Mononuclear cell (primary cell): ENCODE measurements around the gene LAMA3. TPM values are rescaled to one million over a fixed set of nuclear protein-coding genes. Genes with fewer than 3 reads are reported as not detected.

Experiments used
- H3K27me3 ChIP-seq: 2 replicates; pipeline ENCODE4 v1.6.0; 2011; ENCODE audit warnings: low read length, control low read depth; ENCODE audit not compliant: insufficient read depth
- H3K4me1 ChIP-seq: 2 replicates; pipeline ENCODE4 v1.5.1; 2011; ENCODE audit warnings: mild to moderate bottlenecking, low read length, control low read depth; ENCODE audit not compliant: insufficient read depth
- H3K4me3 ChIP-seq: 2 replicates; pipeline ENCODE4 v1.5.1; 2011; ENCODE audit warnings: mild to moderate bottlenecking, low read length, moderate library complexity
- H3K9me3 ChIP-seq: 2 replicates; pipeline ENCODE4 v1.5.1; 2011; ENCODE audit warnings: low read depth, mild to moderate bottlenecking, control low read depth, low read length
- total RNA-seq: library from RNA; depleted of rRNA; stranded (reverse); fragments of >200 nt; gene quantifications from one replicate; pipeline ENCODE4 v1.2.3, GENCODE V29; 2012

The LAMA3 gene
- total RNA-seq, 1 donor, result under 0.01 TPM

GRCh38 chr18:23838233-23838632 is 149.0 kb downstream of the LAMA3 start:
- Histone ChIP-seq H3K4me3 (no peak overlapping the region), H3K9me3 (no peaks in the 10 kb centered on the region), H3K4me1 (peaks cover 7% of the 10 kb centered on the region), H3K27me3 (no peaks in the 10 kb centered on the region)

- no peaks in the 10 kb centered on the region for H3K27me3 ChIP-seq
These were observed 149.6 kb downstream of the LAMA3 start for GRCh38 chr18:23838801-23839366.

GRCh38 chr18:23842305-23842704 is 153.1 kb downstream of the LAMA3 start:
- no peaks in the 10 kb centered on the region for H3K9me3 ChIP-seq
- H3K4me1 ChIP-seq, result peaks cover 7% of the 10 kb centered on the region

More at GRCh38 chr18:23838801-23839366, 149.6 kb downstream of the LAMA3 start:
- Histone ChIP-seq H3K4me3 (no peak overlapping the region), H3K9me3 (no peaks in the 10 kb centered on the region), H3K4me1 (peaks cover 7% of the 10 kb centered on the region)

GRCh38 chr18:23844991-23845680 is 155.9 kb downstream of the LAMA3 start:
- no peaks in the 10 kb centered on the region for H3K27me3 ChIP-seq
- H3K4me1 ChIP-seq, result no peaks in the 10 kb centered on the region
- no peaks in the 10 kb centered on the region for H3K9me3 ChIP-seq
- H3K4me3 ChIP-seq, result no peak overlapping the region

More at GRCh38 chr18:23842305-23842704, 153.1 kb downstream of the LAMA3 start:
- Histone ChIP-seq H3K4me3 (no peak overlapping the region), H3K27me3 (no peaks in the 10 kb centered on the region)

GRCh38 chr18:23845988-23846630 is 156.9 kb downstream of the LAMA3 start:
- H3K4me3 ChIP-seq, result no peak overlapping the region

GRCh38 chr18:23847321-23847986 is 158.2 kb downstream of the LAMA3 start:
- Histone ChIP-seq H3K4me1 (no peaks in the 10 kb centered on the region), H3K9me3 (no peaks in the 10 kb centered on the region), H3K4me3 (no peak overlapping the region), H3K27me3 (no peaks in the 10 kb centered on the region)

More at GRCh38 chr18:23845988-23846630, 156.9 kb downstream of the LAMA3 start:
- no peaks in the 10 kb centered on the region for H3K27me3 ChIP-seq
- no peaks in the 10 kb centered on the region for H3K4me1 ChIP-seq
- no peaks in the 10 kb centered on the region for H3K9me3 ChIP-seq

GRCh38 chr18:23849141-23849540 is 159.9 kb downstream of the LAMA3 start:
- Histone ChIP-seq H3K4me1 (no peaks in the 10 kb centered on the region), H3K27me3 (no peaks in the 10 kb centered on the region), H3K9me3 (no peaks in the 10 kb centered on the region), H3K4me3 (no peak overlapping the region)

- Histone ChIP-seq H3K4me3 (no peak overlapping the region), H3K27me3 (no peaks in the 10 kb centered on the region), H3K9me3 (no peaks in the 10 kb centered on the region), H3K4me1 (no peaks in the 10 kb centered on the region)
These were observed 161.0 kb downstream of the LAMA3 start for GRCh38 chr18:23850215-23850614.

GRCh38 chr18:23851470-23852002 is 162.3 kb downstream of the LAMA3 start:
- Histone ChIP-seq H3K4me3 (no peak overlapping the region), H3K4me1 (no peaks in the 10 kb centered on the region), H3K27me3 (no peaks in the 10 kb centered on the region), H3K9me3 (no peaks in the 10 kb centered on the region)

GRCh38 chr18:23852236-23853045 is 163.2 kb downstream of the LAMA3 start:
- Histone ChIP-seq H3K4me1 (no peaks in the 10 kb centered on the region), H3K4me3 (no peak overlapping the region), H3K27me3 (no peaks in the 10 kb centered on the region), H3K9me3 (no peaks in the 10 kb centered on the region)

- Histone ChIP-seq H3K4me1 (no peaks in the 10 kb centered on the region), H3K4me3 (no peak overlapping the region), H3K9me3 (no peaks in the 10 kb centered on the region), H3K27me3 (no peaks in the 10 kb centered on the region)
These were observed 164.4 kb downstream of the LAMA3 start for GRCh38 chr18:23853448-23854195.

GRCh38 chr18:23855721-23856120 is 166.5 kb downstream of the LAMA3 start:
- no peaks in the 10 kb centered on the region for H3K9me3 ChIP-seq
- H3K27me3 ChIP-seq, result no peaks in the 10 kb centered on the region
- no peak overlapping the region for H3K4me3 ChIP-seq
- H3K4me1 ChIP-seq, result no peaks in the 10 kb centered on the region

- peaks cover 4% of the 10 kb centered on the region for H3K4me1 ChIP-seq
- no peak overlapping the region for H3K4me3 ChIP-seq
- no peaks in the 10 kb centered on the region for H3K9me3 ChIP-seq
- H3K27me3 ChIP-seq, result no peaks in the 10 kb centered on the region
These were observed 167.4 kb downstream of the LAMA3 start for GRCh38 chr18:23856466-23857163.
